SK-N-SH (cell line): Measurements from ENCODE around the gene FOSB. TPM values are rescaled to one million over a fixed set of nuclear protein-coding genes. Genes with fewer than 3 reads are reported as not detected.

Experiments
- CTCF ChIA-PET: fragments of 300-600, 350-600 bp; formaldehyde crosslinking; extraction: SDS; loops from one replicate; lab custom pipeline; 2021; lab: Yijun Ruan, JAX
- POLR2A ChIA-PET: fragments of 350-600 bp; sonication (Branson Sonifier 250); formaldehyde crosslinking; extraction: SDS; loops from one replicate; lab custom pipeline; 2020; ENCODE audit warnings: antibody characterized with exemption, inconsistent platforms; lab: Yijun Ruan, JAX
- DNase-seq: peaks from one replicate; pipeline ENCODE4 v3.0.0; 2012
- H2AFZ ChIP-seq: fragments of 200-600 bp; sonication (generic); 2 replicates; pipeline ENCODE4 v1.8.1; 2016; ENCODE audit warnings: antibody characterized with exemption, mild to moderate bottlenecking, low read depth
- H3F3A ChIP-seq: fragments of 200-600 bp; sonication (generic); replicated peaks from 2 replicates; pipeline ENCODE3; 2016; ENCODE audit warnings: antibody characterized with exemption, mild to moderate bottlenecking; ENCODE audit not compliant: insufficient read depth
- H3K27ac ChIP-seq, 2 experiments: fragments of 200-500 bp in 1 of 2; fragments of 200-600 bp in 1 of 2; sonication (Bioruptor generic) in 1 of 2; sonication (generic), shearing (Covaris generic) in 1 of 2; 2 replicates each; pipeline versions ENCODE4 v1.5.1 to v1.6.1; 2014 to 2016; ENCODE audit warnings: low read depth in 2 of 2, inconsistent platforms in 1 of 2, low read length in 1 of 2, mild to moderate bottlenecking in 1 of 2, mixed read lengths in 1 of 2
- H3K27me3 ChIP-seq: fragments of 200-600 bp; sonication (generic), shearing (Covaris generic); 2 replicates; pipeline ENCODE4 v1.6.1; 2016; ENCODE audit warnings: mixed run types; ENCODE audit not compliant: insufficient read depth
- H3K36me3 ChIP-seq, 2 experiments: fragments of 200-500 bp in 1 of 2; fragments of 200-600 bp in 1 of 2; sonication (Bioruptor generic) in 1 of 2; sonication (generic) in 1 of 2; replicated peaks in 1 of 2; 2 replicates each; pipeline versions ENCODE3 to v1.5.1; 2014 to 2016; ENCODE audit warnings: low read length in 1 of 2, mild to moderate bottlenecking in 1 of 2; ENCODE audit not compliant: insufficient read depth in 2 of 2, control insufficient read depth in 1 of 2
- H3K4me1 ChIP-seq, 2 experiments: fragments of 200-500 bp in 1 of 2; fragments of 200-600 bp in 1 of 2; sonication (Bioruptor generic) in 1 of 2; sonication (generic), shearing (Covaris generic) in 1 of 2; 2 replicates each; pipeline versions ENCODE4 v1.5.1 to v1.6.1; 2014 to 2016; ENCODE audit warnings: low read depth in 1 of 2, low read length in 1 of 2, mixed run types in 1 of 2; ENCODE audit not compliant: insufficient read depth in 2 of 2, control insufficient read depth in 1 of 2
- H3K4me2 ChIP-seq: fragments of 200-600 bp; sonication (generic), shearing (Covaris generic); 2 replicates; pipeline ENCODE4 v1.6.1; 2017; ENCODE audit warnings: mixed run types
- H3K4me3 ChIP-seq, 2 experiments: fragments of 200-500 bp in 1 of 2; fragments of 200-600 bp in 1 of 2; sonication (Bioruptor generic) in 1 of 2; sonication (generic), shearing (Covaris generic) in 1 of 2; 2 replicates each; pipeline versions ENCODE4 v1.5.1 to v1.8.1; 2014 to 2016; ENCODE audit warnings: low read depth in 2 of 2, inconsistent platforms in 1 of 2, low read length in 1 of 2, mild to moderate bottlenecking in 1 of 2, mixed read lengths in 1 of 2, moderate library complexity in 1 of 2
- H3K79me2 ChIP-seq: fragments of 200-600 bp; sonication (generic); 2 replicates; pipeline ENCODE4 v1.8.1; 2017; ENCODE audit warnings: mild to moderate bottlenecking; ENCODE audit not compliant: insufficient read depth
- H3K9ac ChIP-seq: fragments of 200-600 bp; sonication (generic); 2 replicates; pipeline ENCODE4 v1.6.1; 2017; ENCODE audit warnings: mixed run types
- H3K9me2 ChIP-seq: fragments of 200-600 bp; sonication (generic); 2 replicates; pipeline ENCODE4 v1.6.1; 2017; ENCODE audit warnings: mixed run types
- H3K9me3 ChIP-seq: fragments of 200-600 bp; sonication (generic); 2 replicates; pipeline ENCODE4 v1.6.1; 2017; ENCODE audit warnings: mixed run types, mild to moderate bottlenecking, moderate library complexity
- H4K20me1 ChIP-seq: fragments of 200-600 bp; sonication (generic); 2 replicates; pipeline ENCODE4 v1.6.1; 2017; ENCODE audit warnings: mild to moderate bottlenecking, mixed run types; ENCODE audit not compliant: insufficient read depth
- CHD2 ChIP-seq: fragments of 150-350 bp; IDR thresholded peaks from 2 replicates; pipeline ENCODE4 v1.6.1; 2018; ENCODE audit warnings: low read length; ENCODE audit not compliant: partially characterized antibody
- ELF1 ChIP-seq: IDR thresholded peaks from 2 replicates; pipeline ENCODE4 v1.4.0; 2012
- EP300 ChIP-seq, 2 experiments: IDR thresholded peaks; 2 replicates each; pipeline versions ENCODE4 v1.4.0 to v1.6.1; 2012; ENCODE audit warnings: borderline replicate concordance in 1 of 2, low read depth in 1 of 2, low read length in 1 of 2
- FOXJ3 ChIP-seq: sonication (generic); formaldehyde crosslinking; IDR thresholded peaks from 2 replicates; pipeline ENCODE4 v1.5.1; 2020; ENCODE audit warnings: mild to moderate bottlenecking, missing genetic modification reagents
- GABPA ChIP-seq: IDR thresholded peaks from 2 replicates; pipeline ENCODE4 v1.4.0; 2012; ENCODE audit warnings: low read depth, mild to moderate bottlenecking
- GATA2 ChIP-seq: sonication (generic); formaldehyde crosslinking; IDR thresholded peaks from 2 replicates; pipeline ENCODE4 v1.5.0; 2020; ENCODE audit warnings: mild to moderate bottlenecking, missing genetic modification reagents
- MXI1 ChIP-seq: IDR thresholded peaks from 2 replicates; pipeline ENCODE4 v1.6.1; 2012; ENCODE audit warnings: mild to moderate bottlenecking, low read depth, low read length, improper control_type of control experiment
- POLR2AphosphoS5 ChIP-seq: IDR thresholded peaks from 2 replicates; pipeline ENCODE4 v1.6.1; 2012; ENCODE audit warnings: low read depth, low read length
- RAD21 ChIP-seq: IDR thresholded peaks from 2 replicates; pipeline ENCODE4 v1.6.1; 2012; ENCODE audit warnings: mild to moderate bottlenecking, low read length
- RXRA ChIP-seq: IDR thresholded peaks from 2 replicates; pipeline ENCODE4 v1.4.0; 2012; ENCODE audit warnings: low read depth, mild to moderate bottlenecking, borderline replicate concordance
- TAF1 ChIP-seq: IDR thresholded peaks from 2 replicates; pipeline ENCODE4 v1.6.1; 2012; ENCODE audit warnings: low read depth, mild to moderate bottlenecking, low read length, moderate library complexity, borderline replicate concordance
- TEAD4 ChIP-seq: IDR thresholded peaks from 2 replicates; pipeline ENCODE4 v1.4.0; 2012; ENCODE audit warnings: mild to moderate bottlenecking, borderline replicate concordance; ENCODE audit not compliant: insufficient read depth
- YY1 ChIP-seq: IDR thresholded peaks from 2 replicates; pipeline ENCODE4 v1.4.0; 2012; ENCODE audit warnings: low read depth, mild to moderate bottlenecking
- WGBS: methylation state at CpG from one replicate; pipeline ENCODE4 v1.1.6; 2017; ENCODE audit warnings: low lambda C conversion rate; 5-methylcytosine and 5-hydroxymethylcytosine counted together
- polyA plus RNA-seq, 3 experiments: library from polyadenylated mRNA; depleted of rRNA; stranded (reverse); fragments of >200 nt; gene quantifications; 2 replicates each; pipeline ENCODE4 v1.2.3, GENCODE V29; 2012
- TF ChIP-seq, protein P1 (sequence below): fragments of 150-350 bp; IDR thresholded peaks from 2 replicates; pipeline ENCODE4 v1.6.1; 2017; ENCODE audit warnings: antibody characterized with exemption, low read length, low read depth, borderline replicate concordance
- TF ChIP-seq, protein P2 (sequence below): IDR thresholded peaks from 2 replicates; pipeline ENCODE4 v1.4.0; 2012; ENCODE audit warnings: low read depth
- TF ChIP-seq, protein P3 (sequence below): IDR thresholded peaks from 2 replicates; pipeline ENCODE4 v1.6.1; 2012; ENCODE audit warnings: mild to moderate bottlenecking, low read depth, low read length, moderate library complexity
- TF ChIP-seq, protein P4 (sequence below): fragments of 200-600 bp; sonication (generic); IDR thresholded peaks from 2 replicates; pipeline ENCODE4 v1.6.1; 2017; ENCODE audit warnings: antibody characterized with exemption, mild to moderate bottlenecking, moderate library complexity
- TF ChIP-seq, protein P5 (sequence below): IDR thresholded peaks from 2 replicates; pipeline ENCODE4; 2012

Gene FOSB
- polyA plus RNA-seq, 1 of the 3 experiments (the other 2 are of a cell fraction), result 78.2 TPM

DNA sequence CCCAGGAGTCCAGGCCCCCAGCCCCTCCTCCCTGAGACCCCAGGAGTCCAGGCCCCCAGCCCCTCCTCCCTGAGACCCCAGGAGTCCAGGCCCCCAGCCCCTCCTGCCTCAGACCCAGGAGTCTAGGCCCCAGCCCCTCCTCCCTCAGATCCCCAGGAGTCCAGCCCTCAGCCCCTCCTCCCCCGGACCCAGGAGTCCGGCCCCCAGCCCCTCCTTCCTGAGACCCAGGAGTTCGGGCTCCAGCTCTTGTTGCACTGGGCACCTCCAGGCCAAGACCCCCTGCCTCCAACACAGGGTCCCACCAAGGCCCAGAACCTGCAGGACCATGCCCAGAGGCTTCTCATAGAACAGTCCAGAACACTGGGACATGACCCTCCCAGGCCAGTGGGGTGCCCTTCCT, 47.9 kb upstream of the FOSB start:
- no peaks in the 10 kb centered on the region; the same call in 1 of the 2 replicates for H4K20me1 ChIP-seq
- H3F3A ChIP-seq, result peaks cover 17% of the 10 kb centered on the region
- H3K4me3 ChIP-seq, result no peak overlapping the region
- peaks cover 4 to 32% of the 10 kb centered on the region in 2 experiments for H3K36me3 ChIP-seq
- no peak overlapping the region for H2AFZ ChIP-seq
- DNase-seq, result no peak
- H3K79me2 ChIP-seq, result peaks cover 40% of the 10 kb centered on the region
- no peaks in the 10 kb centered on the region for H3K27me3 ChIP-seq
- ChIA-PET CTCF (interaction anchor here (1.2 to 2.7 kb wide), 2 partner anchors 20 to 59 kb away, joined by 3 to 10 read pairs; no protein-coding TSS in a partner anchor), POLR2A (no interaction called here)
- 90% methylated on average over 2 of the region's 3 CpGs for WGBS
- H3K9ac ChIP-seq, result no peak overlapping the region
- no peaks in the 10 kb centered on the region for H3K9me3 ChIP-seq
- H3K27ac ChIP-seq, result no peak overlapping the region
- H3K4me1 ChIP-seq, result peaks cover 12 to 14% of the 10 kb centered on the region in 2 experiments
- TF ChIP-seq, protein P1, sequence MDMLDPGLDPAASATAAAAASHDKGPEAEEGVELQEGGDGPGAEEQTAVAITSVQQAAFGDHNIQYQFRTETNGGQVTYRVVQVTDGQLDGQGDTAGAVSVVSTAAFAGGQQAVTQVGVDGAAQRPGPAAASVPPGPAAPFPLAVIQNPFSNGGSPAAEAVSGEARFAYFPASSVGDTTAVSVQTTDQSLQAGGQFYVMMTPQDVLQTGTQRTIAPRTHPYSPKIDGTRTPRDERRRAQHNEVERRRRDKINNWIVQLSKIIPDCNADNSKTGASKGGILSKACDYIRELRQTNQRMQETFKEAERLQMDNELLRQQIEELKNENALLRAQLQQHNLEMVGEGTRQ, result no peak
- no peak for TF ChIP-seq MXI1
- no peak for TF ChIP-seq RXRA
- no peak for TF ChIP-seq EP300 (IDR thresholded peaks at IDR 0.05; ENCODE audit: borderline replicate concordance in 1 of 2, low read depth in 1 of 2, low read length in 1 of 2)
- no peak for TF ChIP-seq ELF1
- no peak for TF ChIP-seq GABPA
- TF ChIP-seq RAD21, result no peak
- TF ChIP-seq, protein P2, sequence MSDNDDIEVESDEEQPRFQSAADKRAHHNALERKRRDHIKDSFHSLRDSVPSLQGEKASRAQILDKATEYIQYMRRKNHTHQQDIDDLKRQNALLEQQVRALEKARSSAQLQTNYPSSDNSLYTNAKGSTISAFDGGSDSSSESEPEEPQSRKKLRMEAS, result no peak
- TF ChIP-seq, protein P3, sequence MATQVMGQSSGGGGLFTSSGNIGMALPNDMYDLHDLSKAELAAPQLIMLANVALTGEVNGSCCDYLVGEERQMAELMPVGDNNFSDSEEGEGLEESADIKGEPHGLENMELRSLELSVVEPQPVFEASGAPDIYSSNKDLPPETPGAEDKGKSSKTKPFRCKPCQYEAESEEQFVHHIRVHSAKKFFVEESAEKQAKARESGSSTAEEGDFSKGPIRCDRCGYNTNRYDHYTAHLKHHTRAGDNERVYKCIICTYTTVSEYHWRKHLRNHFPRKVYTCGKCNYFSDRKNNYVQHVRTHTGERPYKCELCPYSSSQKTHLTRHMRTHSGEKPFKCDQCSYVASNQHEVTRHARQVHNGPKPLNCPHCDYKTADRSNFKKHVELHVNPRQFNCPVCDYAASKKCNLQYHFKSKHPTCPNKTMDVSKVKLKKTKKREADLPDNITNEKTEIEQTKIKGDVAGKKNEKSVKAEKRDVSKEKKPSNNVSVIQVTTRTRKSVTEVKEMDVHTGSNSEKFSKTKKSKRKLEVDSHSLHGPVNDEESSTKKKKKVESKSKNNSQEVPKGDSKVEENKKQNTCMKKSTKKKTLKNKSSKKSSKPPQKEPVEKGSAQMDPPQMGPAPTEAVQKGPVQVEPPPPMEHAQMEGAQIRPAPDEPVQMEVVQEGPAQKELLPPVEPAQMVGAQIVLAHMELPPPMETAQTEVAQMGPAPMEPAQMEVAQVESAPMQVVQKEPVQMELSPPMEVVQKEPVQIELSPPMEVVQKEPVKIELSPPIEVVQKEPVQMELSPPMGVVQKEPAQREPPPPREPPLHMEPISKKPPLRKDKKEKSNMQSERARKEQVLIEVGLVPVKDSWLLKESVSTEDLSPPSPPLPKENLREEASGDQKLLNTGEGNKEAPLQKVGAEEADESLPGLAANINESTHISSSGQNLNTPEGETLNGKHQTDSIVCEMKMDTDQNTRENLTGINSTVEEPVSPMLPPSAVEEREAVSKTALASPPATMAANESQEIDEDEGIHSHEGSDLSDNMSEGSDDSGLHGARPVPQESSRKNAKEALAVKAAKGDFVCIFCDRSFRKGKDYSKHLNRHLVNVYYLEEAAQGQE, result no peak
- TF ChIP-seq, protein P4, sequence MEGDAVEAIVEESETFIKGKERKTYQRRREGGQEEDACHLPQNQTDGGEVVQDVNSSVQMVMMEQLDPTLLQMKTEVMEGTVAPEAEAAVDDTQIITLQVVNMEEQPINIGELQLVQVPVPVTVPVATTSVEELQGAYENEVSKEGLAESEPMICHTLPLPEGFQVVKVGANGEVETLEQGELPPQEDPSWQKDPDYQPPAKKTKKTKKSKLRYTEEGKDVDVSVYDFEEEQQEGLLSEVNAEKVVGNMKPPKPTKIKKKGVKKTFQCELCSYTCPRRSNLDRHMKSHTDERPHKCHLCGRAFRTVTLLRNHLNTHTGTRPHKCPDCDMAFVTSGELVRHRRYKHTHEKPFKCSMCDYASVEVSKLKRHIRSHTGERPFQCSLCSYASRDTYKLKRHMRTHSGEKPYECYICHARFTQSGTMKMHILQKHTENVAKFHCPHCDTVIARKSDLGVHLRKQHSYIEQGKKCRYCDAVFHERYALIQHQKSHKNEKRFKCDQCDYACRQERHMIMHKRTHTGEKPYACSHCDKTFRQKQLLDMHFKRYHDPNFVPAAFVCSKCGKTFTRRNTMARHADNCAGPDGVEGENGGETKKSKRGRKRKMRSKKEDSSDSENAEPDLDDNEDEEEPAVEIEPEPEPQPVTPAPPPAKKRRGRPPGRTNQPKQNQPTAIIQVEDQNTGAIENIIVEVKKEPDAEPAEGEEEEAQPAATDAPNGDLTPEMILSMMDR, result no peak
- TF ChIP-seq CHD2, result no peak
- no peak for TF ChIP-seq YY1
- TF ChIP-seq, protein P5, sequence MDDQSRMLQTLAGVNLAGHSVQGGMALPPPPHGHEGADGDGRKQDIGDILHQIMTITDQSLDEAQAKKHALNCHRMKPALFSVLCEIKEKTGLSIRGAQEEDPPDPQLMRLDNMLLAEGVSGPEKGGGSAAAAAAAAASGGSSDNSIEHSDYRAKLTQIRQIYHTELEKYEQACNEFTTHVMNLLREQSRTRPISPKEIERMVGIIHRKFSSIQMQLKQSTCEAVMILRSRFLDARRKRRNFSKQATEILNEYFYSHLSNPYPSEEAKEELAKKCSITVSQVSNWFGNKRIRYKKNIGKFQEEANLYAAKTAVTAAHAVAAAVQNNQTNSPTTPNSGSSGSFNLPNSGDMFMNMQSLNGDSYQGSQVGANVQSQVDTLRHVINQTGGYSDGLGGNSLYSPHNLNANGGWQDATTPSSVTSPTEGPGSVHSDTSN, result no peak
- no peak for TF ChIP-seq GATA2 (CRISPR knock-in tag)
- TF ChIP-seq TEAD4, result no peak
- no peak for TF ChIP-seq POLR2AphosphoS5
- no peak for TF ChIP-seq FOXJ3 (CRISPR knock-in tag)
- no peak for TF ChIP-seq TAF1
- H3K9me2 ChIP-seq, result no peaks in the 10 kb centered on the region
- H3K4me2 ChIP-seq, result no peak overlapping the region
